ENCODE results near the gene ENOSF1. TPM values are rescaled to one million over a fixed set of nuclear protein-coding genes. Genes with fewer than 3 reads are reported as not detected.
A peak's percentile ranks its signal among the peaks of the same experiment; 100 is the strongest.

Gene ENOSF1
- total RNA-seq, 4 donors from 2014 or later = 44.5 to 97.3 (median 74.2) TPM

- no peak for TF ChIP-seq POLR2AphosphoS5 (IDR thresholded peaks at IDR 0.05)
- TF ChIP-seq EP300 (IDR thresholded peaks at IDR 0.05; ENCODE audit: low read depth) = no peak
- TF ChIP-seq POLR2A (IDR thresholded peaks at IDR 0.05) = no peak
- TF ChIP-seq, protein P1, sequence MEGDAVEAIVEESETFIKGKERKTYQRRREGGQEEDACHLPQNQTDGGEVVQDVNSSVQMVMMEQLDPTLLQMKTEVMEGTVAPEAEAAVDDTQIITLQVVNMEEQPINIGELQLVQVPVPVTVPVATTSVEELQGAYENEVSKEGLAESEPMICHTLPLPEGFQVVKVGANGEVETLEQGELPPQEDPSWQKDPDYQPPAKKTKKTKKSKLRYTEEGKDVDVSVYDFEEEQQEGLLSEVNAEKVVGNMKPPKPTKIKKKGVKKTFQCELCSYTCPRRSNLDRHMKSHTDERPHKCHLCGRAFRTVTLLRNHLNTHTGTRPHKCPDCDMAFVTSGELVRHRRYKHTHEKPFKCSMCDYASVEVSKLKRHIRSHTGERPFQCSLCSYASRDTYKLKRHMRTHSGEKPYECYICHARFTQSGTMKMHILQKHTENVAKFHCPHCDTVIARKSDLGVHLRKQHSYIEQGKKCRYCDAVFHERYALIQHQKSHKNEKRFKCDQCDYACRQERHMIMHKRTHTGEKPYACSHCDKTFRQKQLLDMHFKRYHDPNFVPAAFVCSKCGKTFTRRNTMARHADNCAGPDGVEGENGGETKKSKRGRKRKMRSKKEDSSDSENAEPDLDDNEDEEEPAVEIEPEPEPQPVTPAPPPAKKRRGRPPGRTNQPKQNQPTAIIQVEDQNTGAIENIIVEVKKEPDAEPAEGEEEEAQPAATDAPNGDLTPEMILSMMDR (IDR thresholded peaks at IDR 0.05) = no peak
- peaks cover 0 to 3% (median 0%) of the 10 kb centered on the region in 4 donors for H3K4me1 ChIP-seq
- H3K4me3 ChIP-seq = no peak overlapping the region
- no peak for DNase-seq
- in situ Hi-C loops (cut with MboI; ENCODE audit: low pct_ligation_motif_present in 1 of 4, low pct_unique_long_range_greater_than_20kb in 1 of 4, low sequenced_read_pairs in 3 of 4) = no loop called here
- 62 to 75% methylated on average over 3 of the region's 3 CpGs for WGBS, 2 donors (ENCODE audit: low coverage in 1 of 2)
- peak overlapping the region in 1 of 4 donors; percentile 1 for H3K27ac ChIP-seq
- no peaks in the 10 kb centered on the region for H3K27me3 ChIP-seq
- no peaks in the 10 kb centered on the region for H3K9me3 ChIP-seq
- intact Hi-C loops (cut with DNase I; ENCODE audit: low total_unique reads) = no loop called here
- peaks cover 0 to 34% (median 14%) of the 10 kb centered on the region in 4 donors for H3K36me3 ChIP-seq
These were observed 39.1 kb downstream of the ENOSF1 start for GRCh38 chr18:673317-673716.

GRCh38 chr18:671405-671804, 41.0 kb downstream of the ENOSF1 start:
- Histone ChIP-seq H3K27ac (no peak overlapping the region), H3K27me3 (no peaks in the 10 kb centered on the region), H3K4me1 (peaks cover 0 to 3% (median 0%) of the 10 kb centered on the region in 4 donors), H3K4me3 (no peak overlapping the region), H3K36me3 (peaks cover 0 to 26% (median 12%) of the 10 kb centered on the region in 4 donors), H3K9me3 (no peaks in the 10 kb centered on the region)
- WGBS, 2 donors (ENCODE audit: low coverage in 1 of 2) = 87 to 100% methylated on average over 1 of the region's 1 CpG
- no peak for DNase-seq
- TF ChIP-seq POLR2A (IDR thresholded peaks at IDR 0.05) (no peak), POLR2AphosphoS5 (IDR thresholded peaks at IDR 0.05) (no peak)
- in situ Hi-C loops (cut with MboI; ENCODE audit: low pct_ligation_motif_present in 1 of 4, low pct_unique_long_range_greater_than_20kb in 1 of 4, low sequenced_read_pairs in 3 of 4) (no loop called here), intact Hi-C loops (cut with DNase I; ENCODE audit: low total_unique reads) (no loop called here)

- no peaks in the 10 kb centered on the region for H3K9me3 ChIP-seq
- in situ Hi-C loops (cut with MboI; ENCODE audit: low pct_ligation_motif_present in 1 of 4, low pct_unique_long_range_greater_than_20kb in 1 of 4, low sequenced_read_pairs in 3 of 4) (no loop called here), intact Hi-C loops (cut with DNase I; ENCODE audit: low total_unique reads) (no loop called here)
- peaks cover 0 to 3% (median 0%) of the 10 kb centered on the region in 4 donors for H3K4me1 ChIP-seq
- TF ChIP-seq POLR2AphosphoS5 (IDR thresholded peaks at IDR 0.05) (no peak), EP300 (IDR thresholded peaks at IDR 0.05; ENCODE audit: low read depth) (no peak), POLR2A (IDR thresholded peaks at IDR 0.05) (no peak)
- TF ChIP-seq, protein P1 (IDR thresholded peaks at IDR 0.05) = no peak
- H3K4me3 ChIP-seq = no peak overlapping the region
- no peaks in the 10 kb centered on the region for H3K27me3 ChIP-seq
- H3K36me3 ChIP-seq = peaks cover 0 to 23% (median 9%) of the 10 kb centered on the region in 4 donors
- H3K27ac ChIP-seq = no peak overlapping the region
- WGBS, 2 donors (ENCODE audit: low coverage in 1 of 2) = 98 to 100% methylated on average over 2 to 11 of the region's 11 CpGs
- no peak for DNase-seq
These were observed 41.9 kb downstream of the ENOSF1 start for GRCh38 chr18:670522-670921.

DNA sequence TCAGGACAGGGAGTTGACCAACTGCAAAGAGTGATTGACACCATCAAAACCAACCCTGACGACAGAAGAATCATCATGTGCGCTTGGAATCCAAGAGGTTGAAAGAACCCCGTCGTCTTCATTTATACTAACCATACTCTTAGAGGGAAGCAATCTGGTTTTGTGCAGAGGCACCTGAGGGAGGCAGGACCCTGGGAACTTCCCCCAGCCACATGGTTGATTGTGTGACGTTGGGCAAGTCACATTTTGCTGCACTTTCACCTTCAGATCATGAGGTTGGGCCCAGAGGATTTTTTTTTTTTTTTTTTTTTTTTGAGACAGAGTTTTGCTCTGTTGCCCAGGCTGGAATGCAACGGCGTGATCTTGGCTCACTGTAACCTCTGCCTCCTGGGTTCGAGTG, 43.4 kb downstream of the ENOSF1 start:
- Histone ChIP-seq H3K36me3 (peaks cover 0 to 23% (median 9%) of the 10 kb centered on the region in 4 donors), H3K4me3 (no peak overlapping the region), H3K27ac (no peak overlapping the region), H3K9me3 (no peaks in the 10 kb centered on the region), H3K27me3 (no peaks in the 10 kb centered on the region), H3K4me1 (peaks cover 0 to 3% (median 0%) of the 10 kb centered on the region in 4 donors)
- 92 to 100% methylated on average over 1 to 8 of the region's 8 CpGs for WGBS, 2 donors (ENCODE audit: low coverage in 1 of 2)
- TF ChIP-seq POLR2AphosphoS5 (IDR thresholded peaks at IDR 0.05) (no peak), POLR2A (IDR thresholded peaks at IDR 0.05) (no peak), EP300 (IDR thresholded peaks at IDR 0.05; ENCODE audit: low read depth) (no peak)
- TF ChIP-seq, protein P1 (IDR thresholded peaks at IDR 0.05) = no peak
- intact Hi-C loops (cut with DNase I; ENCODE audit: low total_unique reads) (no loop called here), in situ Hi-C loops (cut with MboI; ENCODE audit: low pct_ligation_motif_present in 1 of 4, low pct_unique_long_range_greater_than_20kb in 1 of 4, low sequenced_read_pairs in 3 of 4) (no loop called here)
- no peak for DNase-seq

- H3K4me3 ChIP-seq = no peak overlapping the region
- no peaks in the 10 kb centered on the region for H3K9me3 ChIP-seq
- H3K4me1 ChIP-seq = no peaks in the 10 kb centered on the region
- intact Hi-C loops (cut with DNase I; ENCODE audit: low total_unique reads) (no loop called here), in situ Hi-C loops (cut with MboI; ENCODE audit: low pct_ligation_motif_present in 1 of 4, low pct_unique_long_range_greater_than_20kb in 1 of 4, low sequenced_read_pairs in 3 of 4) (no loop called here)
- TF ChIP-seq POLR2A (IDR thresholded peaks at IDR 0.05) (no peak), POLR2AphosphoS5 (IDR thresholded peaks at IDR 0.05) (no peak), EP300 (IDR thresholded peaks at IDR 0.05; ENCODE audit: low read depth) (no peak)
- TF ChIP-seq, protein P1 (IDR thresholded peaks at IDR 0.05) = no peak
- no peak overlapping the region for H3K27ac ChIP-seq
- peaks cover 0 to 21% (median 9%) of the 10 kb centered on the region in 4 donors for H3K36me3 ChIP-seq
- H3K27me3 ChIP-seq = no peaks in the 10 kb centered on the region
- 38 to 47% methylated on average over 1 of the region's 1 CpG for WGBS, 2 donors (ENCODE audit: low coverage in 1 of 2)
- no peak for DNase-seq
These were observed 44.2 kb downstream of the ENOSF1 start for GRCh38 chr18:668260-668659.

All from transverse colon (tissue), 4 donors.